KMS-11 (cell line): Measurements from ENCODE around the gene SAG.

Source experiments
- H2AFZ ChIP-seq: fragments of 200-600 bp; sonication (generic); 2 replicates; pipeline ENCODE4 v1.6.1; 2016; ENCODE audit warnings: antibody characterized with exemption, mixed run types, low read depth
- H3K27ac ChIP-seq: fragments of 200-600 bp; sonication (generic); 2 replicates; pipeline ENCODE4 v1.6.1; 2016; ENCODE audit warnings: mild to moderate bottlenecking, mixed run types
- H3K27me3 ChIP-seq: fragments of 200-600 bp; sonication (generic); 2 replicates; pipeline ENCODE4 v1.6.1; 2017; ENCODE audit warnings: mild to moderate bottlenecking, low read depth, mixed run types, moderate library complexity; ENCODE audit not compliant: insufficient read depth
- H3K36me3 ChIP-seq: fragments of 200-600 bp; sonication (generic); 2 replicates; pipeline ENCODE4 v1.6.1; 2017; ENCODE audit warnings: mild to moderate bottlenecking, mixed run types; ENCODE audit not compliant: insufficient read depth
- H3K4me1 ChIP-seq: fragments of 200-600 bp; sonication (generic); 2 replicates; pipeline ENCODE4 v1.6.1; 2016; ENCODE audit warnings: mild to moderate bottlenecking, low read depth, mixed run types; ENCODE audit not compliant: poor library complexity, severe bottlenecking
- H3K4me2 ChIP-seq: fragments of 200-600 bp; sonication (generic); 2 replicates; pipeline ENCODE4 v1.7.0; 2016; ENCODE audit warnings: mild to moderate bottlenecking, mixed run types
- H3K4me3 ChIP-seq: fragments of 200-600 bp; sonication (generic); IDR thresholded peaks from 2 replicates; pipeline ENCODE4 v1.6.1; 2017; ENCODE audit warnings: low read depth, low read length, mixed read lengths; ENCODE audit not compliant: insufficient read depth
- H3K79me2 ChIP-seq: fragments of 200-600 bp; sonication (generic); 2 replicates; pipeline ENCODE4 v1.6.1; 2016; ENCODE audit warnings: low read depth, mixed run types; ENCODE audit not compliant: insufficient read depth
- H3K9ac ChIP-seq: fragments of 200-600 bp; sonication (generic); 2 replicates; pipeline ENCODE4 v1.6.1; 2016; ENCODE audit warnings: mild to moderate bottlenecking, mixed run types
- H4K20me1 ChIP-seq: fragments of 200-600 bp; sonication (generic); 2 replicates; pipeline ENCODE4 v1.6.1; 2016; ENCODE audit warnings: mild to moderate bottlenecking, mixed run types; ENCODE audit not compliant: insufficient read depth
- CTCF ChIP-seq: fragments of 200-600 bp; sonication (generic); conservative IDR thresholded peaks from 2 replicates; pipeline ENCODE4 v1.6.1; 2017; ENCODE audit warnings: low read depth, mild to moderate bottlenecking, antibody characterized with exemption, low read length, moderate library complexity, mixed read lengths

Gene SAG

DNA sequence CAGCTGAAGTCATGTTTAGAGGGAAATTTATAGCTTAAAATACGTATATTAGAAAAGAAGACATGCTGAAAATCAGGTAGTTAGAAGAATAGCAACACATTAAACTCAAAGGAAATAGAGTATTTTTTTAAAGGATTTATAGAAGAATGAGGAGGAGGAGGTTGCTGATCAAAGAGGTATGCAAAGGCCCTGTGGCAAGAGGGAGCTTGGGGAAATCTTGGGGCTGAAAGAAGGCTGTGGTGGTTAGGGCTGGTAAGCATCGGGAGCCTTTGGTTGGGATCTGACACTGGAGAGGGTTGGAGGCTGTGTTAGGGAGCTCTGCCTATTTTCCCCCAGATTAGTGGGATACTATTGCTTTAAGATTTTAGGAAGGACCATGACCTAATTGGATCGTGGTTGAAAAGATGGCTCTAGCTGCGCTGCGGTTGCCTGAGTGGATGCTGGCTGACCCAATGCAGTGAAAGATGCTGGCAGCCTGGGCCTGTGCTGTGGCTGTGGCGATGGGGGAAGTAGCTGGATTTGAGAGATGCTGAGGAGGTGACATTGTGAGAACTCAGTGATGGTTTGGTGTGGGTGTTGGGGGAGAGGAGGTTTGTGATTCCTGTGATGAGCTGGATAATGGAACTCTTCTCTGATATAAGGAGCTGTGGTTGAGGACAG lies 58.4 kb downstream of the SAG start:
- H2AFZ ChIP-seq, result no peak overlapping the region
- no peak overlapping the region for H3K9ac ChIP-seq
- H3K4me2 ChIP-seq, result no peak overlapping the region
- no peak for TF ChIP-seq CTCF
- H3K27ac ChIP-seq, result no peak overlapping the region
- H3K4me1 ChIP-seq, result no peaks in the 10 kb centered on the region
- no peaks in the 10 kb centered on the region for H3K36me3 ChIP-seq
- H3K27me3 ChIP-seq, result no peaks in the 10 kb centered on the region
- H3K79me2 ChIP-seq, result no peaks in the 10 kb centered on the region; the same call in 1 of the 2 replicates
- no peak overlapping the region for H3K4me3 ChIP-seq
- H4K20me1 ChIP-seq, result no peaks in the 10 kb centered on the region

- H4K20me1 ChIP-seq, result no peaks in the 10 kb centered on the region
- no peak overlapping the region for H3K9ac ChIP-seq
- no peaks in the 10 kb centered on the region; the same call in 1 of the 2 replicates for H3K79me2 ChIP-seq
- H3K27me3 ChIP-seq, result no peaks in the 10 kb centered on the region
- H3K36me3 ChIP-seq, result no peaks in the 10 kb centered on the region
- no peak overlapping the region for H3K4me3 ChIP-seq
- H3K4me2 ChIP-seq, result no peak overlapping the region
- TF ChIP-seq CTCF, result no peak
- no peak overlapping the region for H3K27ac ChIP-seq
- H3K4me1 ChIP-seq, result no peaks in the 10 kb centered on the region
- no peak overlapping the region for H2AFZ ChIP-seq
Measured at GRCh38 chr2:233367586-233367985, 60.0 kb downstream of the SAG start.

DNA sequence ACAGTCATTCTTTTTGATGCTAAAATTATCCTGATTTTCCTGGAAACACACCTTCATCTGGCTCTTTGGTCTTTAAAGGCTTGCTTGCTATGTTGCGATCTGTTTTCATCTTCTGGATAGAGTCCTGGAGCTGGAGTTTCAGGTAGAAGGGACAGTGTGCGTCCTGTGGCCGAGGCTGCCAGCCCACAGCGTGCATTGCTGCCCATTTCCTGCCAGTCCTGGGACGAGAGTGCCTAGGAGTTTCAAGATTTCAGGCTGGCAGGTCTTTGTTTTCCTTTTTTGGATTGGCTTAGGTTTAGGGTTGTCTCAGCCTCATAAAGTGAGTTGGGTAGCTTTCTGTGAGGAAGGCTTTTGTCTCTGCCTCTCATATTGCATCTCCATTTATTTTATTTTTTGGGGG lies 61.1 kb downstream of the SAG start:
- no peaks in the 10 kb centered on the region for H4K20me1 ChIP-seq
- no peak overlapping the region for H2AFZ ChIP-seq
- no peak overlapping the region for H3K9ac ChIP-seq
- peaks cover 3% of the 10 kb centered on the region for H3K4me1 ChIP-seq
- no peak overlapping the region for H3K27ac ChIP-seq
- H3K27me3 ChIP-seq, result no peaks in the 10 kb centered on the region
- TF ChIP-seq CTCF, result no peak
- H3K4me3 ChIP-seq, result no peak overlapping the region
- no peak overlapping the region for H3K4me2 ChIP-seq
- no peaks in the 10 kb centered on the region; the same call in 1 of the 2 replicates for H3K79me2 ChIP-seq
- H3K36me3 ChIP-seq, result no peaks in the 10 kb centered on the region

- no peaks in the 10 kb centered on the region for H3K36me3 ChIP-seq
- no peak overlapping the region for H3K9ac ChIP-seq
- TF ChIP-seq CTCF, result no peak
- no peaks in the 10 kb centered on the region for H3K27me3 ChIP-seq
- no peak overlapping the region for H3K4me3 ChIP-seq
- peaks cover 9% of the 10 kb centered on the region for H3K4me1 ChIP-seq
- H3K79me2 ChIP-seq, result no peaks in the 10 kb centered on the region; the same call in 1 of the 2 replicates
- no peaks in the 10 kb centered on the region for H4K20me1 ChIP-seq
- no peak overlapping the region for H2AFZ ChIP-seq
- H3K27ac ChIP-seq, result no peak overlapping the region
- H3K4me2 ChIP-seq, result no peak overlapping the region
Measured at GRCh38 chr2:233369462-233369861, 61.8 kb downstream of the SAG start.
